ENCODE measurements around the gene GSK3A.

DNA sequence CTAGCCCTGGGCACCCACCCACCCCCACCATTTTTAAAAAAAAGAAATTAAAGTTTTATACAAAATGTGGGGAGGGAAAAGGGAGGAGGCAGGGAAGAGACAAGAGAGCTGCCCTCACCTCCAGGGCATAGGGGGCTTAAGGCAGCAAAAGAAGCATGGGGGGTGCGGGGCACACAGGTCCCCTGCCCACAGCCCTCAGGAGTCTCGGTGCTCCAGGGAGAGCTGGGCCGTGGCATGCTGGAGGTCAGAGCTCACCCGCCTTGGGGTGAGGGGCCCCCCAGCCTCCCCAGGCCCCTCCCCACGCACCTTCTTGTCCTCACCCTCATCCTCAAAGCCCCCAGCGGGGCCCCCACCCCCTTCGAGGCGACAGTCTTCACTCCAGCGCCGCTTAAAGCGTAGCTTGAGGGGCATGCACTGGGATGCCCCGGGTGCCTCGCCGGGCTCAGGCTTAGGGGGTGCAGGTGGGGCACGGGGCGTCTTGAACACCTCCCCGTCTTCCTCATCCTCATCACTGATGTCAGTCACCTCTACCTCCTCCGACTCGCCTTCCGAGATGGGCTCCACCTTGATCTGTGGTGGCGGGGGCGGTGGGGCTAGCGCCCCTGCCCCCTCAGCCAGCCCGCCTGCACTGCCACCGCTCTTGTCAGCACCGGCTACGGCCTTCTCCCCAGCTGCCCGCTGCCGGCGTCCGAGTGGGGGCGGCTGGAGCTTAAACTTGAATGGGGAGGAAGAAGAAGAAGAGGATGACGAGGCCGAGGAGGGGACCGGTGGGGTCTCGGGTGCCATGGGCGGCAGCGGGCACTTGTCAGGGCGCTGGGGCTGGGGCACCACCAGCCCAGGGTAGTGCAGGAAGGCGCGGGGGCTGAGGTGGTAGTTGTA lies 6.1 kb upstream of the GSK3A start:
- TF ChIP-seq, protein P1, sequence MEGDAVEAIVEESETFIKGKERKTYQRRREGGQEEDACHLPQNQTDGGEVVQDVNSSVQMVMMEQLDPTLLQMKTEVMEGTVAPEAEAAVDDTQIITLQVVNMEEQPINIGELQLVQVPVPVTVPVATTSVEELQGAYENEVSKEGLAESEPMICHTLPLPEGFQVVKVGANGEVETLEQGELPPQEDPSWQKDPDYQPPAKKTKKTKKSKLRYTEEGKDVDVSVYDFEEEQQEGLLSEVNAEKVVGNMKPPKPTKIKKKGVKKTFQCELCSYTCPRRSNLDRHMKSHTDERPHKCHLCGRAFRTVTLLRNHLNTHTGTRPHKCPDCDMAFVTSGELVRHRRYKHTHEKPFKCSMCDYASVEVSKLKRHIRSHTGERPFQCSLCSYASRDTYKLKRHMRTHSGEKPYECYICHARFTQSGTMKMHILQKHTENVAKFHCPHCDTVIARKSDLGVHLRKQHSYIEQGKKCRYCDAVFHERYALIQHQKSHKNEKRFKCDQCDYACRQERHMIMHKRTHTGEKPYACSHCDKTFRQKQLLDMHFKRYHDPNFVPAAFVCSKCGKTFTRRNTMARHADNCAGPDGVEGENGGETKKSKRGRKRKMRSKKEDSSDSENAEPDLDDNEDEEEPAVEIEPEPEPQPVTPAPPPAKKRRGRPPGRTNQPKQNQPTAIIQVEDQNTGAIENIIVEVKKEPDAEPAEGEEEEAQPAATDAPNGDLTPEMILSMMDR (conservative IDR thresholded peaks at IDR 0.05; ENCODE audit: low read depth, low read length): no peak
- TF ChIP-seq EZH2 (IDR thresholded peaks at IDR 0.05; ENCODE audit: borderline replicate concordance, low read depth, low read length, poor library complexity, severe bottlenecking): no peak
